H1 (cell line): ENCODE measurements around the gene FAM120B. TPM values are rescaled to one million over a fixed set of nuclear protein-coding genes. Genes with fewer than 3 reads are reported as not detected.

Experiments
- CTCF ChIA-PET: fragments of 300-600 bp; sonication (Branson Sonifier 250); formaldehyde crosslinking; loops from one replicate; lab custom pipeline; 2021; ENCODE audit not compliant: partially characterized antibody; lab: Charles Lee
- POLR2A ChIA-PET: fragments of 300-600 bp; sonication (Branson Sonifier 250); formaldehyde crosslinking; loops from one replicate; lab custom pipeline; 2021; ENCODE audit warnings: inconsistent platforms; ENCODE audit not compliant: partially characterized antibody; lab: Charles Lee
- DNase-seq, 2 experiments: peaks; one replicate each; pipeline versions ENCODE4 v3.0.0 to v3.0.0-alpha.2; 2010 to 2022; ENCODE audit warnings: low spot score in 2 of 2, low read depth in 1 of 2, mixed read lengths in 1 of 2
- FAIRE-seq: peaks from 2 replicates; lab custom pipeline; 2011; peaks lifted over from hg19 to GRCh38; lab: Jason Lieb, UNC
- H2AFZ ChIP-seq: 2 replicates; pipeline ENCODE4 v1.8.1; 2012; ENCODE audit warnings: low read length, inconsistent platforms
- H2AK5ac ChIP-seq: 2 replicates; pipeline ENCODE4 v1.6.1; 2013; ENCODE audit warnings: low read depth, low read length
- H2BK120ac ChIP-seq: replicated peaks from 2 replicates; pipeline ENCODE3; 2013; ENCODE audit warnings: low read depth, low read length, inconsistent platforms
- H2BK12ac ChIP-seq: 2 replicates; pipeline ENCODE4 v1.6.1; 2013; ENCODE audit warnings: low read depth, low read length
- H2BK15ac ChIP-seq: 2 replicates; pipeline ENCODE4 v1.6.1; 2013; ENCODE audit warnings: low read length
- H2BK20ac ChIP-seq: 2 replicates; pipeline ENCODE4 v1.6.1; 2013; ENCODE audit warnings: low read length
- H2BK5ac ChIP-seq: 2 replicates; pipeline ENCODE4 v1.6.1; 2013; ENCODE audit warnings: low read depth, low read length
- H3K14ac ChIP-seq: 2 replicates; pipeline ENCODE4 v1.6.1; 2013; ENCODE audit warnings: inconsistent platforms; ENCODE audit not compliant: insufficient read length
- H3K18ac ChIP-seq: 2 replicates; pipeline ENCODE4 v1.6.1; 2013; ENCODE audit warnings: low read length; ENCODE audit errors: extremely low read depth
- H3K23ac ChIP-seq: 2 replicates; pipeline ENCODE4 v1.6.1; 2013; ENCODE audit warnings: inconsistent platforms; ENCODE audit not compliant: insufficient read length
- H3K23me2 ChIP-seq: 2 replicates; pipeline ENCODE4 v1.6.1; 2013; ENCODE audit warnings: low read depth, low read length
- H3K27ac ChIP-seq: 2 replicates; pipeline ENCODE4 v1.6.1; 2011; ENCODE audit warnings: low read depth, low read length, inconsistent platforms
- H3K27me3 ChIP-seq, 4 experiments: replicated peaks in 1 of 4; 1 replicate in 1 of 4; 2 replicates in 3 of 4; pipeline versions ENCODE4 v1.6.1 to v1.8.1; 2011 to 2013; ENCODE audit warnings: low read length in 3 of 4, mild to moderate bottlenecking in 3 of 4, inconsistent platforms in 2 of 4, mixed read lengths in 2 of 4, moderate library complexity in 1 of 4; ENCODE audit not compliant: control insufficient read depth in 3 of 4, insufficient read depth in 3 of 4; ENCODE audit errors: extremely low read depth in 1 of 4
- H3K36me3 ChIP-seq, 4 experiments: 2 replicates each; pipeline versions ENCODE4 v1.6.1 to v1.8.1; 2011 to 2013; ENCODE audit warnings: mild to moderate bottlenecking in 4 of 4, low read length in 3 of 4, moderate library complexity in 2 of 4, control low read depth in 1 of 4, inconsistent platforms in 1 of 4; ENCODE audit not compliant: insufficient read depth in 4 of 4, control insufficient read depth in 2 of 4
- H3K4ac ChIP-seq: replicated peaks from 2 replicates; pipeline ENCODE3; 2013; ENCODE audit warnings: low read length, low read depth, mixed read lengths, inconsistent platforms; ENCODE audit not compliant: insufficient read length
- H3K4me1 ChIP-seq, 4 experiments: replicated peaks in 1 of 4; 1 replicate in 1 of 4; 2 replicates in 3 of 4; pipeline versions ENCODE4 v1.6.1 to v1.8.1; 2011 to 2013; ENCODE audit warnings: low read length in 3 of 4, inconsistent platforms in 2 of 4, mixed read lengths in 1 of 4; ENCODE audit not compliant: insufficient read depth in 4 of 4, control insufficient read depth in 3 of 4
- H3K4me2 ChIP-seq, 2 experiments: 2 replicates each; pipeline versions ENCODE4 v1.6.1 to v1.8.1; 2011 to 2013; ENCODE audit warnings: low read depth in 2 of 2, low read length in 2 of 2, control low read depth in 1 of 2, inconsistent platforms in 1 of 2, mild to moderate bottlenecking in 1 of 2; ENCODE audit not compliant: insufficient read depth in 1 of 2
- H3K4me3 ChIP-seq, 4 experiments: fragments of 200-600, 300-600 bp in 1 of 4; sonication (generic), shearing (Covaris generic), sonication (Bioruptor Twin) in 1 of 4; 2 replicates each; pipeline versions ENCODE4 v1.5.1 to v1.8.1; 2011 to 2016; ENCODE audit warnings: low read length in 4 of 4, low read depth in 3 of 4, control low read depth in 2 of 4, inconsistent platforms in 2 of 4, mild to moderate bottlenecking in 2 of 4, mixed read lengths in 1 of 4, moderate library complexity in 1 of 4; ENCODE audit not compliant: insufficient read depth in 2 of 4; ENCODE audit errors: extremely low read depth in 1 of 4
- H3K56ac ChIP-seq: replicated peaks from 2 replicates; pipeline ENCODE3; 2013; ENCODE audit warnings: low read depth, mild to moderate bottlenecking, mixed read lengths, low read length, inconsistent platforms; ENCODE audit not compliant: insufficient read length
- H3K79me1 ChIP-seq: 2 replicates; pipeline ENCODE4 v1.6.1; 2013; ENCODE audit warnings: low read depth, low read length, control low read depth
- H3K79me2 ChIP-seq, 2 experiments: 2 replicates each; pipeline versions ENCODE4 v1.6.1 to v1.8.1; 2012 to 2013; ENCODE audit warnings: low read length in 2 of 2, mild to moderate bottlenecking in 2 of 2, inconsistent platforms in 1 of 2; ENCODE audit not compliant: insufficient read depth in 2 of 2, control insufficient read depth in 1 of 2
- H3K9ac ChIP-seq, 4 experiments: replicated peaks in 1 of 4; 1 replicate in 1 of 4; 2 replicates in 3 of 4; pipeline versions ENCODE4 v1.6.1 to v1.8.1; 2011 to 2013; ENCODE audit warnings: low read depth in 3 of 4, low read length in 3 of 4, control low read depth in 2 of 4, mild to moderate bottlenecking in 2 of 4, moderate library complexity in 2 of 4, inconsistent platforms in 1 of 4; ENCODE audit errors: extremely low read depth in 1 of 4
- H3K9me3 ChIP-seq, 2 experiments: 2 replicates each; pipeline versions ENCODE4 v1.6.1 to v1.8.1; 2012 to 2013; ENCODE audit warnings: mild to moderate bottlenecking in 2 of 2, moderate library complexity in 2 of 2, control low read depth in 1 of 2, inconsistent platforms in 1 of 2, low read depth in 1 of 2, low read length in 1 of 2, mixed read lengths in 1 of 2; ENCODE audit not compliant: insufficient read depth in 2 of 2
- H4K20me1 ChIP-seq, 2 experiments: replicated peaks in 1 of 2; 2 replicates each; pipeline versions ENCODE3 to v1.8.1; 2011 to 2013; ENCODE audit warnings: inconsistent platforms in 2 of 2, low read length in 2 of 2, mild to moderate bottlenecking in 1 of 2; ENCODE audit not compliant: insufficient read depth in 2 of 2, control insufficient read depth in 1 of 2
- H4K5ac ChIP-seq: 2 replicates; pipeline ENCODE4 v1.6.1; 2013; ENCODE audit warnings: low read length, low read depth, mixed read lengths, inconsistent platforms; ENCODE audit not compliant: insufficient read length
- H4K8ac ChIP-seq: 2 replicates; pipeline ENCODE4 v1.8.0; 2013; ENCODE audit warnings: mild to moderate bottlenecking, moderate library complexity, low read length, inconsistent platforms; ENCODE audit not compliant: insufficient read depth; ENCODE audit errors: extremely low read depth
- H4K91ac ChIP-seq: replicated peaks from 2 replicates; pipeline ENCODE3; 2013; ENCODE audit warnings: low read length, mixed read lengths, inconsistent platforms; ENCODE audit not compliant: insufficient read length
- CBX8 ChIP-seq: fragments of 300-800, 300-1000 bp; sonication (generic); IDR thresholded peaks from 2 replicates; pipeline ENCODE4 v1.7.1; 2016; ENCODE audit warnings: low read depth, low read length, borderline replicate concordance
- RAD21 ChIP-seq, 2 experiments: IDR thresholded peaks in 1 of 2; conservative IDR thresholded peaks in 1 of 2; 2 replicates each; pipeline ENCODE4 v1.6.1; 2011; ENCODE audit warnings: low read depth in 2 of 2, low read length in 2 of 2, improper control_type of control experiment in 1 of 2, inconsistent platforms in 1 of 2, mild to moderate bottlenecking in 1 of 2, moderate library complexity in 1 of 2
- TAF1 ChIP-seq: IDR thresholded peaks from 2 replicates; pipeline ENCODE4 v1.6.1; 2011; ENCODE audit warnings: mild to moderate bottlenecking, low read depth, low read length
- WGBS, 2 experiments: shearing (Covaris generic) in 1 of 2; methylation state at CpG; one replicate each; pipeline versions ENCODE4 v1.1.6 to v1.1.7; 2013 to 2015; ENCODE audit warnings: low lambda C conversion rate in 2 of 2, mixed read lengths in 2 of 2, inconsistent platforms in 1 of 2, low coverage in 1 of 2, missing lambda C conversion rate in 1 of 2; ENCODE audit not compliant: insufficient replicate concordance in 2 of 2, insufficient coverage in 1 of 2, insufficient read length in 1 of 2; ENCODE audit errors: extremely low coverage in 1 of 2, missing lambda C conversion rate in 1 of 2; 5-methylcytosine and 5-hydroxymethylcytosine counted together
- polyA plus RNA-seq, 7 experiments: library from polyadenylated mRNA; depleted of rRNA in 3 of 7; stranded (reverse) in 5 of 7; unstranded in 2 of 7; fragments of >200 nt in 5 of 7; fragments of 200-250 nt in 2 of 7; gene quantifications; 1 replicate in 5 of 7; 2 replicates in 1 of 7; 4 replicates in 1 of 7; pipeline versions ENCODE4 v1.2.1 to v1.2.3, GENCODE V29; 2011 to 2013; ENCODE audit warnings: missing spikeins in 2 of 7, mixed read lengths in 2 of 7
- total RNA-seq: library from RNA; stranded (reverse); fragmentation: NEBNext Ultra II Directional; extraction: Animal tissue kit (Norgen Biotek cat#: 25700); gene quantifications from 2 replicates; pipeline ENCODE4 v1.2.1, GENCODE V29; 2021

Gene FAM120B
- total and polyA plus RNA-seq, 2 of the 8 experiments (the other 6 are each of a cell fraction or from before 2014, with no cell fraction given), result 5.1 to 12.5 TPM

GRCh38 chr6:170277893-170278742, 28.4 kb upstream of the FAM120B start:
- H3K23ac ChIP-seq, result no peak overlapping the region
- H3K4me2 ChIP-seq, result no peak overlapping the region; a peak in 1 of 4 replicates
- peaks cover 0 to 6% (median 2%) of the 10 kb centered on the region in 4 experiments; a peak in 1 of 8 replicates for H3K36me3 ChIP-seq
- H3K27ac ChIP-seq, result no peak overlapping the region
- no peak overlapping the region for H3K4me3 ChIP-seq
- H3K56ac ChIP-seq, result no peak overlapping the region
- no peaks in the 10 kb centered on the region for H3K23me2 ChIP-seq
- 73% methylated on average over 8 of the region's 8 CpGs; no CpG with 5 or more reads in 1 of the 2 experiments for WGBS, 2 experiments
- no peak overlapping the region for H2BK120ac ChIP-seq
- TF ChIP-seq CBX8 (no peak), RAD21 (IDR thresholded peaks at IDR 0.05 in 1 of 2, conservative IDR thresholded peaks at IDR 0.05 in 1 of 2; ENCODE audit: low read depth in 2 of 2, low read length in 2 of 2) (peak; percentile 10 to 12; a peak in 2 of 4 replicates), TAF1 (no peak)
- no peak overlapping the region for H2BK5ac ChIP-seq
- no peaks in the 10 kb centered on the region for H4K20me1 ChIP-seq
- H3K4ac ChIP-seq, result no peak overlapping the region
- H3K4me1 ChIP-seq, result peaks cover 0 to 3% (median 0%) of the 10 kb centered on the region in 4 experiments; a peak in 2 of 7 replicates
- H3K9me3 ChIP-seq, result no peaks in the 10 kb centered on the region
- no peak overlapping the region for H2BK20ac ChIP-seq
- H2BK15ac ChIP-seq, result no peak overlapping the region
- H3K9ac ChIP-seq, result no peak overlapping the region
- H3K27me3 ChIP-seq, result peaks cover 0 to 4% (median 0%) of the 10 kb centered on the region in 4 experiments; a peak in 3 of 7 replicates
- H2BK12ac ChIP-seq, result no peak overlapping the region
- H2AFZ ChIP-seq, result no peak overlapping the region
- no peak overlapping the region for H3K14ac ChIP-seq
- H4K5ac ChIP-seq, result no peak overlapping the region
- no peaks in the 10 kb centered on the region for H3K79me2 ChIP-seq
- H2AK5ac ChIP-seq, result no peak overlapping the region
- H3K79me1 ChIP-seq, result no peaks in the 10 kb centered on the region
- H4K91ac ChIP-seq, result no peak overlapping the region
- POLR2A ChIA-PET, result interaction anchor here (2.2 to 2.9 kb wide), 2 partner anchors 9 to 13 kb away, joined by 9 to 17 read pairs; partner anchors contain the start of gene DLL1
- CTCF ChIA-PET, result interaction anchor here (0.9 to 2.1 kb wide), 4 partner anchors 9 to 292 kb away, joined by 3 to 5 read pairs (median 4); partner anchors contain the start of gene FAM120B
- H4K8ac ChIP-seq, result no peak overlapping the region
- FAIRE-seq (no peak), DNase-seq (no peak)
- no peak overlapping the region for H3K18ac ChIP-seq
